BJ (cell line): ENCODE data around the gene WDR91. TPM values are rescaled to one million over a fixed set of nuclear protein-coding genes. Genes with fewer than 3 reads are reported as not detected.

Source experiments
- CTCF ChIA-PET: fragments of 350-600 bp; formaldehyde crosslinking; extraction: SDS; loops from one replicate; lab custom pipeline; 2021; ENCODE audit warnings: antibody characterized with exemption, inconsistent platforms; lab: Yijun Ruan, JAX
- POLR2A ChIA-PET: fragments of 300-600 bp; sonication (Branson Sonifier 250); formaldehyde crosslinking; extraction: SDS; loops from one replicate; lab custom pipeline; 2021; ENCODE audit warnings: antibody characterized with exemption; lab: Charles Lee
- DNase-seq: peaks from one replicate; pipeline ENCODE4 v3.0.0-alpha.2; 2011; ENCODE audit warnings: low read depth
- H3K27me3 ChIP-seq: 2 replicates; pipeline ENCODE4 v1.6.0; 2011; ENCODE audit warnings: low read length; ENCODE audit not compliant: control insufficient read depth, insufficient read depth
- H3K36me3 ChIP-seq: 2 replicates; pipeline ENCODE4 v1.5.1; 2011; ENCODE audit warnings: low read length; ENCODE audit not compliant: control insufficient read depth, insufficient read depth
- H3K4me3 ChIP-seq: 2 replicates; pipeline ENCODE4 v1.5.1; 2011; ENCODE audit warnings: low read depth, mild to moderate bottlenecking, control low read depth, low read length
- CTCF ChIP-seq: IDR thresholded peaks from 2 replicates; pipeline ENCODE4 v1.5.1; 2011; ENCODE audit warnings: low read depth, mild to moderate bottlenecking, control low read depth, inconsistent platforms, low read length, moderate library complexity; ENCODE audit not compliant: insufficient read depth
- polyA plus RNA-seq: library from polyadenylated mRNA; depleted of rRNA; stranded (reverse); fragments of >200 nt; gene quantifications from 2 replicates; pipeline ENCODE4 v1.2.3, GENCODE V29; 2011

Gene WDR91
- polyA plus RNA-seq, 1 experiment: 14.2 TPM

- DNase-seq: no peak
- Histone ChIP-seq H3K27me3 (no peaks in the 10 kb centered on the region), H3K36me3 (peaks cover 24% of the 10 kb centered on the region), H3K4me3 (no peak overlapping the region)
- TF ChIP-seq CTCF: no peak
- POLR2A ChIA-PET: no interaction called here
- CTCF ChIA-PET: interaction anchor here (0.9 kb wide), 1 partner anchor 15 kb away, joined by 3 read pairs; no protein-coding TSS in a partner anchor
Measured at GRCh38 chr7:135189221-135189662, 22.1 kb downstream of the WDR91 start.

- H3K4me3 ChIP-seq: no peak overlapping the region
- CTCF ChIA-PET: interaction anchor here (0.6 to 0.9 kb wide), 2 partner anchors 16 to 26 kb away, joined by 3 read pairs; no protein-coding TSS in a partner anchor
- H3K36me3 ChIP-seq: peaks cover 27% of the 10 kb centered on the region
- no peak for TF ChIP-seq CTCF
- POLR2A ChIA-PET: no interaction called here
- no peak for DNase-seq
- no peaks in the 10 kb centered on the region for H3K27me3 ChIP-seq
Measured at GRCh38 chr7:135188298-135188984, 22.9 kb downstream of the WDR91 start.

- ChIA-PET CTCF (interaction anchor here (1.5 kb wide), 1 partner anchor 12 kb away, joined by 3 read pairs; no protein-coding TSS in a partner anchor), POLR2A (no interaction called here)
- DNase-seq: no peak
- Histone ChIP-seq H3K27me3 (no peaks in the 10 kb centered on the region), H3K36me3 (peaks cover 31% of the 10 kb centered on the region), H3K4me3 (no peak overlapping the region)
- no peak for TF ChIP-seq CTCF
Measured at GRCh38 chr7:135186841-135187253, 24.5 kb downstream of the WDR91 start.

DNA sequence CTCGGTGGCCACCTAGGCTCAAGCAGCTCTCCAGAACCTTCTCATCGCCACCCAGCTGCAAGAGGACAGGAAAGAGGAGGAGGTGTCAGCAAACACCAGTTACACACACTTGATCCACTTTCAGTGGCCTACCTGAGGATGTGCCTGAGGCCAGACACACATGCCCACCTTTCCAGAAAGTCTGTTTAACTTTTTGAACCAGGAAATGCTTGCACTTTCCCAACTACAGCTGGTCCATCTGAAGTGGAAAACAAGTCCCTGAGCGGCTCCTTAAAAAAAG is 25.1 kb downstream of the WDR91 start:
- H3K36me3 ChIP-seq: peaks cover 32% of the 10 kb centered on the region

More for the DNA sequence above, 25.1 kb downstream of the WDR91 start:
- no peak for DNase-seq
- Histone ChIP-seq H3K27me3 (no peaks in the 10 kb centered on the region), H3K4me3 (no peak overlapping the region)
- ChIA-PET CTCF (no interaction called here), POLR2A (no interaction called here)
- TF ChIP-seq CTCF: no peak
